HepG2 (cell line): Measurements from ENCODE around the gene PPP2R2C.

Experiments used
- CTCF ChIP-seq: sonication (generic); formaldehyde crosslinking; IDR thresholded peaks from 2 replicates; pipeline ENCODE4 v1.5.0; 2020; ENCODE audit warnings: mild to moderate bottlenecking, missing genetic modification reagents, moderate library complexity
- DZIP1 ChIP-seq: sonication (generic); formaldehyde crosslinking; IDR thresholded peaks from 2 replicates; pipeline ENCODE4 v1.5.0; 2020; ENCODE audit warnings: mild to moderate bottlenecking, missing genetic modification reagents
- FOXA1 ChIP-seq, 2 experiments: fragments of 450-650 bp in 1 of 2; sonication (generic) in 1 of 2; formaldehyde crosslinking in 1 of 2; IDR thresholded peaks; 2 replicates each; pipeline versions ENCODE4 v1.4.0 to v1.6.1; 2016 to 2020; ENCODE audit warnings: missing genetic modification reagents in 1 of 2
- GABPA ChIP-seq, 2 experiments: IDR thresholded peaks; 2 replicates each; pipeline ENCODE4 v1.6.1; 2011 to 2016; ENCODE audit warnings: low read depth in 2 of 2, low read length in 1 of 2, missing biosample characterization in 1 of 2, missing genetic modification characterization in 1 of 2
- KAT7 ChIP-seq: IDR thresholded peaks from 2 replicates; pipeline ENCODE4 v1.6.1; 2018; ENCODE audit warnings: borderline replicate concordance, missing compliant biosample characterization
- KLF9 ChIP-seq: IDR thresholded peaks from 2 replicates; pipeline ENCODE4 v1.6.1; 2016; ENCODE audit warnings: low read depth
- RARG ChIP-seq: sonication (generic); formaldehyde crosslinking; IDR thresholded peaks from 2 replicates; pipeline ENCODE4 v1.4.0; 2020; ENCODE audit warnings: low read depth, mild to moderate bottlenecking, missing genetic modification reagents
- SP1 ChIP-seq, 2 experiments: fragments of 450-650 bp in 1 of 2; sonication (generic) in 1 of 2; formaldehyde crosslinking in 1 of 2; IDR thresholded peaks; 2 replicates each; pipeline versions ENCODE4 v1.4.0 to v1.6.1; 2016 to 2020; ENCODE audit warnings: missing genetic modification reagents in 1 of 2
- ZNF138 ChIP-seq: sonication (generic); formaldehyde crosslinking; IDR thresholded peaks from 2 replicates; pipeline ENCODE4 v1.5.0; 2020; ENCODE audit warnings: mild to moderate bottlenecking, low read depth, missing genetic modification reagents
- ZNF350 ChIP-seq: sonication (generic); formaldehyde crosslinking; IDR thresholded peaks from 2 replicates; pipeline ENCODE4 v1.4.0; 2020; ENCODE audit warnings: mild to moderate bottlenecking, low read depth, missing genetic modification reagents, borderline replicate concordance

GRCh38 chr4:6307230-6307629 lies 165.2 kb downstream of the PPP2R2C start:
- TF ChIP-seq KLF9 = no peak
- no peak for TF ChIP-seq RARG
- TF ChIP-seq GABPA (IDR thresholded peaks at IDR 0.05; ENCODE audit: low read depth, low read length) = no peak
- no peak for TF ChIP-seq GABPA (CRISPR knock-in tag; IDR thresholded peaks at IDR 0.05; ENCODE audit: low read depth)
- no peak for TF ChIP-seq DZIP1 (CRISPR knock-in tag)
- no peak for TF ChIP-seq ZNF138 (CRISPR knock-in tag)
- no peak for TF ChIP-seq CTCF (CRISPR knock-in tag)
- no peak for TF ChIP-seq ZNF350
- TF ChIP-seq FOXA1 (IDR thresholded peaks at IDR 0.05) = no peak
- no peak for TF ChIP-seq FOXA1 (CRISPR knock-in tag; IDR thresholded peaks at IDR 0.05)
- no peak for TF ChIP-seq KAT7
- no peak for TF ChIP-seq SP1 (IDR thresholded peaks at IDR 0.05)
- no peak for TF ChIP-seq SP1 (CRISPR knock-in tag; IDR thresholded peaks at IDR 0.05)
